GM12892 (cell line): Measurements from ENCODE around the gene QRFP.

Source experiments
- POLR2A ChIP-seq: IDR thresholded peaks from 2 replicates; pipeline ENCODE4 v1.6.1; 2011; ENCODE audit warnings: low read depth, low read length, control low read depth
- POLR2AphosphoS5 ChIP-seq: IDR thresholded peaks from 2 replicates; pipeline ENCODE4 v1.6.1; 2011; ENCODE audit warnings: low read depth, low read length, control low read depth
- TAF1 ChIP-seq: IDR thresholded peaks from 2 replicates; pipeline ENCODE4 v1.6.1; 2011; ENCODE audit warnings: low read depth, mild to moderate bottlenecking, control low read depth, low read length, borderline replicate concordance

DNA sequence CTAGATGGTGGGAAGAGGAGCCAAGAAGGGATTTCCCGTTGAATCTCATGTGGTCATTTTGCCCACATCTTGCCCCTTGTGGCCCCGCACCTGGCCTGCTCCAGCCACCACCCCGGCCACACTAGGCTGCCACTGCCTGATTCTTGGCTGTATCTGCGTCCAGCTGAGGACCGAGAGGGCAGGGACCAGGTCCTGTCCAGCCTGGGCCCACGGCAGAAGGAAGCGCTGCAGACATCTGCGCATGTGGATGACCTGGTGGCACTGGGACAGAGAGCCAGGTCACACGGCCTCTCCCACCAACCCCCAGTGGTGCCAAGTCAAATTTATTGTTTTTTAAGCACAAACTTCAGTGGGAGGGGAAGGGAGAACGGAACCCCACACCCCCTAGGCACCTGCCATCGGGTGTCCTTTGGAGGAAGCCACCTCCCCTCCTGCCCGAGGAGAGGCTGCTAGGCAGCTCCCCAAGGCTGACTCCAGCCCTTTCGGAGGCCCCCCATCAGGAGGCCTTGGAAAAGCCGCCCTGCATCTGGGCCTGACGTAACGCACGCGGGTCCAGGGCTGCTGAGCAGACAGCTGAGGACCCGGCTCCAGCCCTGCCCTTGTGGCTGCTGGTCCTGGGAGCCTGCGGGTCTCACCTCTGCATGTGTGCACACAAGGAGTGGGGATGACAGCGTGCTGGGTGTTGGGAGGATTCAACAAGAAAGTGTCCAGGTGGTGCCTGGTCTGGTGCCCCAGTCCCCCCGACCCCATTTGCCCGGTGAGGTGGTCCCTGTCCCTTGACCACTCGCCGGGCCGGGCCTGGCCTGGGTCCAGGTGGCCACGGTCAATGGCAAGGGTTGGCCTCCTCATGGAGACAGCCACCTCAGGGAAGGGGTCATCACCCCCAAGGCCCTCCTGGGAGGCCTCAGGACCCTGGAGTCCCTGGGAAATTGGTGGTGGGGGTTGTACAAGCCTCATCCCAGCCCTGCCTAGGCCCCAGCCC, 5.9 kb upstream of the QRFP start:
- no peak for TF ChIP-seq POLR2A
- TF ChIP-seq POLR2AphosphoS5: no peak
- TF ChIP-seq TAF1: no peak
